DOHH2 (cell line): ENCODE data around the gene GIMAP2.

Source experiments
- H3F3A ChIP-seq: fragments of 200-600 bp; sonication (generic), shearing (Covaris generic); 2 replicates; pipeline ENCODE4 v1.6.0; 2016; ENCODE audit warnings: antibody characterized with exemption, mild to moderate bottlenecking; ENCODE audit not compliant: control insufficient read depth, insufficient read depth
- H3K27ac ChIP-seq: fragments of 200-600 bp; sonication (generic); 2 replicates; pipeline ENCODE4 v1.5.1; 2014; ENCODE audit warnings: low read depth, mild to moderate bottlenecking, low read length, moderate library complexity
- H3K27me3 ChIP-seq: fragments of 200-600 bp; sonication (generic); 2 replicates; pipeline ENCODE4 v1.6.1; 2014; ENCODE audit warnings: mild to moderate bottlenecking, low read length, mixed read lengths; ENCODE audit not compliant: control insufficient read depth
- H3K36me3 ChIP-seq: fragments of 200-600 bp; sonication (generic); 2 replicates; pipeline ENCODE4 v1.6.1; 2014; ENCODE audit warnings: mild to moderate bottlenecking, low read length, moderate library complexity, mixed read lengths; ENCODE audit not compliant: control insufficient read depth
- H3K4me1 ChIP-seq: fragments of 200-600 bp; sonication (generic); 2 replicates; pipeline ENCODE4 v1.6.1; 2014; ENCODE audit warnings: mild to moderate bottlenecking, low read length, mixed read lengths; ENCODE audit not compliant: control insufficient read depth
- H3K4me2 ChIP-seq: fragments of 200-600 bp; sonication (generic); 2 replicates; pipeline ENCODE4 v1.6.0; 2014; ENCODE audit warnings: mild to moderate bottlenecking, low read length, moderate library complexity
- H3K4me3 ChIP-seq: fragments of 200-600 bp; sonication (generic); 2 replicates; pipeline ENCODE4 v1.5.1; 2014; ENCODE audit warnings: mild to moderate bottlenecking, low read length, mixed read lengths
- H3K79me2 ChIP-seq: fragments of 200-600 bp; sonication (generic); 2 replicates; pipeline ENCODE4 v1.6.1; 2014; ENCODE audit warnings: mild to moderate bottlenecking, low read length, mixed read lengths; ENCODE audit not compliant: control insufficient read depth
- H3K9me2 ChIP-seq: fragments of 200-600 bp; sonication (generic); replicated peaks from 2 replicates; pipeline ENCODE4 v1.6.1; 2014; ENCODE audit warnings: mild to moderate bottlenecking, low read length, mixed read lengths; ENCODE audit not compliant: control insufficient read depth
- H3K9me3 ChIP-seq: fragments of 200-600 bp; sonication (generic); 2 replicates; pipeline ENCODE4 v1.6.1; 2014; ENCODE audit warnings: antibody characterized with exemption, low read length, mixed read lengths; ENCODE audit not compliant: control insufficient read depth, insufficient read depth
- H4K20me1 ChIP-seq: fragments of 200-600 bp; sonication (generic); 2 replicates; pipeline ENCODE4 v1.6.0; 2014; ENCODE audit warnings: low read depth, mild to moderate bottlenecking, antibody characterized with exemption, low read length, moderate library complexity; ENCODE audit not compliant: control insufficient read depth, insufficient read depth
- CTCF ChIP-seq: fragments of 200-600 bp; sonication (generic); IDR thresholded peaks from one replicate; pipeline ENCODE4 v1.5.1; 2014; ENCODE audit warnings: antibody characterized with exemption, mild to moderate bottlenecking, low read depth, low read length; ENCODE audit not compliant: poor library complexity, severe bottlenecking
- EZH2phosphoT487 ChIP-seq: fragments of 200-600 bp; sonication (generic); IDR thresholded peaks from 2 replicates; pipeline ENCODE4 v1.6.1; 2017; ENCODE audit warnings: borderline replicate concordance, mild to moderate bottlenecking, antibody characterized with exemption, low read length, moderate library complexity, mixed read lengths

GIMAP2 gene

DNA sequence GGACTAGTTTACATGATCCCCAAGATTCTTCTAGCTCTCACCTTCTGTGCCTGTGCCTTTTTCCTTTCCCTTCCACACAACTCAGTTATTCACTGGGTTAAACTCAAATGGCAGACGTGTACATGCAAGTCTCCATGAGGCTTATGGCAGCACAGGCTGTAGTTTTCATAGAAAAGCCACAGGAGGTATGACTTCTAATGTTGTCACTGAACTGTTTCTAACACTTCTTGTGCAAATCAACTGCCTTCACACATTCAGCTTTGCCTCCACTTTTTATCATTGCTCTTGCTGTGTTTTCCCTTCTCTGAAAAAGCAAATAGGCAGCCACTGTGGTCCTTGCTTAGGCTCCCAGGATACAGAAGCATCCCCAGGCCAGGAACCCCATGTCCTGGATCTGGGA is 46.4 kb downstream of the GIMAP2 start:
- Histone ChIP-seq H3K27ac (no peak overlapping the region), H3K4me2 (no peak overlapping the region), H3F3A (no peaks in the 10 kb centered on the region), H3K4me1 (no peaks in the 10 kb centered on the region), H3K9me3 (no peaks in the 10 kb centered on the region), H4K20me1 (no peaks in the 10 kb centered on the region), H3K36me3 (no peaks in the 10 kb centered on the region), H3K79me2 (no peaks in the 10 kb centered on the region), H3K9me2 (no peaks in the 10 kb centered on the region), H3K27me3 (peaks cover 34% of the 10 kb centered on the region; the same call in 1 of the 2 replicates), H3K4me3 (no peak overlapping the region)
- no peak for TF ChIP-seq EZH2phosphoT487
- TF ChIP-seq CTCF = no peak

GRCh38 chr7:150732786-150733481 is 47.4 kb downstream of the GIMAP2 start:
- Histone ChIP-seq H3K36me3 (no peaks in the 10 kb centered on the region), H3K4me1 (no peaks in the 10 kb centered on the region), H4K20me1 (no peaks in the 10 kb centered on the region), H3K4me3 (no peak overlapping the region), H3F3A (no peaks in the 10 kb centered on the region), H3K79me2 (no peaks in the 10 kb centered on the region), H3K27me3 (peaks cover 37% of the 10 kb centered on the region; the same call in 1 of the 2 replicates), H3K27ac (no peak overlapping the region), H3K9me2 (no peaks in the 10 kb centered on the region), H3K4me2 (no peak overlapping the region), H3K9me3 (no peaks in the 10 kb centered on the region)
- TF ChIP-seq CTCF (no peak), EZH2phosphoT487 (no peak)

GRCh38 chr7:150733482-150734095 is 48.1 kb downstream of the GIMAP2 start:
- Histone ChIP-seq H3K36me3 (no peaks in the 10 kb centered on the region), H3K27me3 (peaks cover 43% of the 10 kb centered on the region; the same call in 1 of the 2 replicates), H3K4me1 (no peaks in the 10 kb centered on the region), H3K27ac (no peak overlapping the region), H3K4me2 (no peak overlapping the region), H3F3A (no peaks in the 10 kb centered on the region), H3K9me2 (no peaks in the 10 kb centered on the region), H3K9me3 (no peaks in the 10 kb centered on the region), H4K20me1 (no peaks in the 10 kb centered on the region), H3K4me3 (no peak overlapping the region), H3K79me2 (no peaks in the 10 kb centered on the region)
- no peak for TF ChIP-seq EZH2phosphoT487
- no peak for TF ChIP-seq CTCF
